IPS-15b (cell line): ENCODE measurements around the gene SLC29A3.

Experiments used
- H3K27me3 ChIP-seq: one replicate; pipeline ENCODE4 v1.6.1; 2013; ENCODE audit warnings: low read length; ENCODE audit not compliant: control insufficient read depth, insufficient read depth
- H3K36me3 ChIP-seq: one replicate; pipeline ENCODE4 v1.6.1; 2013; ENCODE audit warnings: low read length; ENCODE audit not compliant: control insufficient read depth, insufficient read depth
- H3K4me1 ChIP-seq: one replicate; pipeline ENCODE4 v1.6.1; 2013; ENCODE audit warnings: mild to moderate bottlenecking, low read length; ENCODE audit not compliant: control insufficient read depth, insufficient read depth
- H3K4me3 ChIP-seq: one replicate; pipeline ENCODE4 v1.5.1; 2013; ENCODE audit warnings: low read depth, low read length
- H3K9ac ChIP-seq: one replicate; pipeline ENCODE4 v1.6.1; 2013; ENCODE audit warnings: low read depth, mild to moderate bottlenecking, low read length
- H3K9me3 ChIP-seq: one replicate; pipeline ENCODE4 v1.6.1; 2013; ENCODE audit warnings: mild to moderate bottlenecking, low read length; ENCODE audit not compliant: control insufficient read depth, insufficient read depth

SLC29A3 gene

DNA sequence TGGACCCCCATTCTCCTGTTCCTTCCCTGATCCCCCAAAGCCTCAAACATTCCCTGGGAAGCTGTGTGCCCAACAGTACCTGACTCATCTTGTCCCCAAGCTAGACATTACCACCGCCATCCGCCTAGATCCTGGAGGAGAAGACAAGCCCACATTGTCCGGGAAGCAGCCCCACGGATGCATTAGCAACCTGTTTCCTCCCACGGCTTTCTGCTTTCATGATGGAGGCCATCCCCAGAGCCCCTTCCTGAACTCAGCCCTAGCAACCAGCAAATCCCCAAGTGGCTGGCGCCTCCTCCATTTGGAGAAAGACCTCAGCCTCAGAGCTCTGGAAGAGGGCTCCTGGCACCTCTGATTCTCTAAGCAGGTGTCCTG, 2.3 kb upstream of the SLC29A3 start:
- peaks cover 5% of the 10 kb centered on the region for H3K27me3 ChIP-seq
- H3K36me3 ChIP-seq, result no peaks in the 10 kb centered on the region
- no peak overlapping the region for H3K9ac ChIP-seq
- H3K9me3 ChIP-seq, result no peaks in the 10 kb centered on the region
- H3K4me1 ChIP-seq, result peaks cover 13% of the 10 kb centered on the region
- no peak overlapping the region for H3K4me3 ChIP-seq

DNA sequence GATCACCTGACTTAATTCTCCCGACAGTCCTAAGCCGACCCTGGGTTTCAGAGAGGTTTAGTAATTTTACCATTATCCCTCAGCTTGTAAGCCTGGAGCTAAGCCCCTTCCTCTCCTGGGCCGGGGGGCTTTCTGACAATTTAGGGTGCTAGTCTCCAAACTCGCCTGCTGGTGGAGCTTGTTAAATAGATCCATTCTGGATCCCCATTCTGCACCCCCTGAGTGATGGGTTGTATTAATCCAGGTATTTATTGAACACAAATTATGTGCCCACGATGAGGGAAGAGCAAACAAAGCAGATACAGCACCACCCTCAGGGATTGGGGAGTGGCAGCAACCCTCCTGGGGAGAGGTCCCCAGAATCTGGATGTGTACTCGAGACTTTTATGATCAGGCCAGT, 1.3 kb upstream of the SLC29A3 start:
- peaks cover 5% of the 10 kb centered on the region for H3K27me3 ChIP-seq
- H3K4me3 ChIP-seq, result no peak overlapping the region
- no peaks in the 10 kb centered on the region for H3K9me3 ChIP-seq
- H3K36me3 ChIP-seq, result no peaks in the 10 kb centered on the region
- H3K4me1 ChIP-seq, result peaks cover 13% of the 10 kb centered on the region
- H3K9ac ChIP-seq, result no peak overlapping the region

DNA sequence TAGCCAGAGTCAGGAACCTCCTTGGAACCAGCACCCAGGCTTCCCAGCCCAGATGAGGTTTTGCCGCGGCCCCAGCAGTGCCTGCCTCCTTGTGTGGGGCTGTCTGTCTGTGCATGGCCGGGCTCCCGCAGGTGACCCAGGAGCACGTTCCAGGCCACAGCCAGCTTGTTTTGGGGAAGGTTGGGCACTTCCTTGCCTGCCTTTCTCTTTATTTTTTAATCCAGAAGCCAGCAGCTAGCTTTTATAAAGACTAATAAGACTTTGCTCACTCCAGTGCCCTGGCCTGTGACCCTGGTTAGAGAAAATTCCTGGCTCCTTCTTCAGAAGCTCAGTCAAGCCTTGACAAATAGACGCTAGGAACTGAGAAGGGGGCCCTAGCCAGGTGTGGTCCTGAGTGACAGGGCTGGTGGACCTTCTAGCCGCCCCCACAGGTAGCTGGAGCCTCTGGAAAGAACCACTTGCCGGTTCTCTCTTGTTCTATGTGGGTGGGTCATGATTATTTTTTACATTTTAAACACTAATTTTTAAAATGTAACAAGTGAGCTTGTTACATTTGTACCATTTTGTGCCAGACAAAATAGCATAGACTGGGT, 837 bp downstream of the SLC29A3 start:
- peak overlapping the region; percentile 60 for H3K9ac ChIP-seq
- peak overlapping the region; percentile 87 for H3K4me3 ChIP-seq
- peaks cover 5% of the 10 kb centered on the region for H3K36me3 ChIP-seq
- H3K9me3 ChIP-seq, result no peaks in the 10 kb centered on the region
- H3K4me1 ChIP-seq, result peaks cover 11% of the 10 kb centered on the region
- H3K27me3 ChIP-seq, result no peaks in the 10 kb centered on the region

DNA sequence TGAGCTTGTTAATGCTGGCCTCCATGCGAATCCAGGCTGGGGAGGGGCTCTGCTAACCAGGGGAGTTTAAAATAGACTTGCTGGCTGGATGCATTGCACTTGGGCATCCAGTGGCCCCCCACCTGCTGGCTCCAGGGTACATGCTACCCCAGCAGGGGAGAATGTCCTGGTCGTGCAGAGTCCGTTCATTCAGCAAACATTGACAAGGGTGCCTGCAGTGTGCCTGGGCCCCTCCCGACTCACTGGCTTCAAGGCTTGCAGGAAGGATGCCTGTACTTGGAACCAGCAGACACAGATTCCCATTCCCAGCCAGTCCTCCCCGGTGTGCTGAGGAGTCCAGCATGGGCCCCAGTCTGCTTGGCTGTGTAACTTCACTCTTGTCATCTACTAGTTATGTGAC, 1.5 kb downstream of the SLC29A3 start:
- H3K4me3 ChIP-seq, result no peak overlapping the region
- no peak overlapping the region for H3K9ac ChIP-seq

DNA sequence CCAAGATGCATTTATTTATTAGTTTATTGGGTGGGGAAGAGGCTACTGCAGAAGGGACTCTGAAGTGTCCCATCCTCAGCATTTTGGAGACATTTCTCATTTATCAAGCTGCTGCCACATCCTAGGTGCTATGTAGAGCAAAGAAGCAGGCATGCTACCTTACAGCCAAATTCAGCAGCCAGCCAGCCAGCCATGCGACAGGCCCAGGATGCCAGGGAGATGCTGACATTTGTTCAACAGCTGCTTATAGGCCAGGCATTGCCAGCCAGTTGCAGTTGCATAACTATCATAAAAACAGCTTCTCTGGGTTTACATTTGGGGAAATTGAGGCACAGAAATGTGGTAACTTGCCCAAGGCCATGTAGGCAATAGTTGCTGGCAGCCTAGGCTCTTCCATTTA, 2.3 kb downstream of the SLC29A3 start:
- no peak overlapping the region for H3K4me3 ChIP-seq
- no peaks in the 10 kb centered on the region for H3K9me3 ChIP-seq
- H3K27me3 ChIP-seq, result no peaks in the 10 kb centered on the region
- H3K4me1 ChIP-seq, result peaks cover 10% of the 10 kb centered on the region
- H3K9ac ChIP-seq, result no peak overlapping the region
- H3K36me3 ChIP-seq, result peaks cover 6% of the 10 kb centered on the region

More for the DNA sequence above, 1.5 kb downstream of the SLC29A3 start:
- peaks cover 6% of the 10 kb centered on the region for H3K36me3 ChIP-seq
- peaks cover 10% of the 10 kb centered on the region for H3K4me1 ChIP-seq
- H3K27me3 ChIP-seq, result no peaks in the 10 kb centered on the region
- no peaks in the 10 kb centered on the region for H3K9me3 ChIP-seq

DNA sequence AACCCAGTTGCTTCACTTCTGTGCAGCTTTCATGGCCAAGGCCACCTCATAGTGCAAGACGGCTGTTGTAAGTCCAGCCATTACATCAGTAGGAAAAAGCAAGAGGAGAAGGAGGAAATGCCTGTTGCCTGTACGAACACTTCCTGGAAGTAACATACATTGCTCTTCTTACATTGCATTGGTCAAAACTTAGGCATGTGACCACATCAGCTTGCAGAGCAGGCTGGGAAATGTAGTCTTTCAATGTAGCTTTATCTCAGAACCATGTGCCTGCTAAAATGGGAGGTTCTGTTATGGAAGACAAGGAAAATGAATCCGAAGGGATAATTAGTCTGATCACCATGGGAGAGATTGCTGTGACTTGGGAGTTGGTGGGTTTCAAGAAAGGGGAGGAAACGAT, 4.3 kb downstream of the SLC29A3 start:
- H3K9me3 ChIP-seq, result no peaks in the 10 kb centered on the region
- no peaks in the 10 kb centered on the region for H3K27me3 ChIP-seq
- H3K4me1 ChIP-seq, result peaks cover 5% of the 10 kb centered on the region
- no peak overlapping the region for H3K4me3 ChIP-seq
- H3K9ac ChIP-seq, result no peak overlapping the region
- H3K36me3 ChIP-seq, result peaks cover 6% of the 10 kb centered on the region

DNA sequence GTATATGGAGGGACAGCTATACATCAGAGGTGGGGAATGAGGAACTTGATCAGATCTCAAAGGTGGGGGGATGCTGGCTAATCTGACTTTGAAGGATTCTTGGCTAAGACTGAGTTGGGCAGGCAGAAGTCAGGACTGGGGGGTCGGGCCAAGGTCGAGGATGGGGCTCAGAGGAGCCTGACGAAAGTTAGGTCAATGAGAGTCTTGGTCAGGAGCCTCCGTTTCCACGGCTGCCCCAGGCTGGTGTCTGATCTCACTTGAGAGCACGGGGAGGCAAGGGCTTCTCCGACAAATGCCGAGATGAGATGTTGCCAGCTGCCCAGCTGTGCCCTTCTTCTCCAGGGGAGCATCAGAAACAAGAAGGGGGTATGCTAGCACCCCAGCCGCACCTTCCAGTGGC, 5.7 kb downstream of the SLC29A3 start:
- peaks cover 3% of the 10 kb centered on the region for H3K4me1 ChIP-seq
- peaks cover 6% of the 10 kb centered on the region for H3K36me3 ChIP-seq
- no peaks in the 10 kb centered on the region for H3K9me3 ChIP-seq
- H3K9ac ChIP-seq, result no peak overlapping the region
- no peak overlapping the region for H3K4me3 ChIP-seq
- H3K27me3 ChIP-seq, result no peaks in the 10 kb centered on the region

DNA sequence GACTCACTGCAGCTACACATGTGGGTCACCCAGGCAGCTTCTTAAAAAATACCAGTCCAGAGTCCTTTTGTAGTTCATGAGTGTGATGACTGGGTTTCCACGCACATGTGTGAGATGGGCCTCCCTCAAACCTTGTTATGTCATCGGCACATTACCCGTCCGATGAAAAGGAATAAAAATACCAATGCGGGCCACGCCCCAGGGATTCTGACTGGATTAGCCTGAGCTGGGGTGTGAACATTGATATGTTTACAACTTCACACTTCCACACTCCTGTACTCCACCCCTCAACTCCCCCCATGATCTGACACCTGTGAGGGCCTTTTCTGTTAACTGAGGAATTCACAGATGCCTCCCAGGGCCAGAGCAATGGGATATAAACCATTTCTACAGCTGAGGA, 6.2 kb downstream of the SLC29A3 start:
- Histone ChIP-seq H3K27me3 (no peaks in the 10 kb centered on the region), H3K36me3 (peaks cover 6% of the 10 kb centered on the region), H3K9ac (no peak overlapping the region), H3K4me1 (peaks cover 1% of the 10 kb centered on the region), H3K4me3 (no peak overlapping the region), H3K9me3 (no peaks in the 10 kb centered on the region)

DNA sequence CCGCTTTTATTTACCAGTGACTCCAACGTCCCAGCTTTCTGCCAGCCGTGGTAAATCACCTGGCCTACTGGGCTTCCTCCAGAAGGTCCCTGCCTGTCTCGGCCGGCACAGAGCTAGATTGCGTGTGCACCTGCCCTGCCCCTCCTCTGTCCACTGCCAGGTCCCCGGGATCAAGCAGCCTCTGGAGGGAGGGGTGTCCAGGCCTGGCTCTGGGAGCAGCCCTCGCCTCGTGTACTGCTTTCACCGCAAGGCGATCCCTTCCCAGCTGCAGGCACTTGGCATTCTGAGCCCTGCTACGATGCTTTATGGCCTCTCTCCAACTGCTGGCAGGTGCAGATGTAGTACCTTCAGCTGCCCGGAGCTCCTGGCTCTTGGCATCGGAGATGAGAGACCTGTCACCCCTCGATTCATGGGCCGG, 7.4 kb downstream of the SLC29A3 start:
- H3K4me1 ChIP-seq, result no peaks in the 10 kb centered on the region
- no peak overlapping the region for H3K9ac ChIP-seq
- H3K4me3 ChIP-seq, result no peak overlapping the region
- H3K36me3 ChIP-seq, result peaks cover 6% of the 10 kb centered on the region
- no peaks in the 10 kb centered on the region for H3K9me3 ChIP-seq
- H3K27me3 ChIP-seq, result no peaks in the 10 kb centered on the region

DNA sequence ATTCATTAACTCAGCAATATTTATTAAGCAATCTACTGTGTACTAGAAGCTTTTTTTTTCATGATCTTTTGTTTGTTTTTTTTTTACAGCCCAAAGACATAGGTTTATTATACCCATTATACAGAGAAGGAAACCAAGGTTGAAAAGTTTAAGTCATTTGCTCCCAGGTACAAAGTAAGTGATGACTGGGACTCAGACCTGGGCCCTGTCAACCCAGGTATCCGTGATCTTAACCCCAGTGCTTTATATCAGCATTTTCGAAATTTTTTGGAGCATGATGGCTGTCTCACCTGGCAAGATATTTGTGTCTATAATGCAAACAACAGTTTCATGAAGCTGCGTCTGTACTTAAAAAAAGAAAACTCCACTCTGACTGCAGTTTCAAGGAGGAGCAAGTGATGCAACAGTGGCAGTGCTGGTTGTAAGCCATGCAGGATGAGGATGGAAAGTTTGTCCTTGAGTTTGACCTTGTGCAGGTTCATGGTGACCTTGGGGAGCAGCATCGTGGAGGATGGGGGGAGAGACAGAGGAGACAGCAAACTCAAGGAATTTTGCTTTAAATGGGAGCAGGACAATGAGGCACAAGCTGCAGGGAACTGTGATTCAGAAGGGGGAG, 11.8 kb downstream of the SLC29A3 start:
- Histone ChIP-seq H3K27me3 (no peaks in the 10 kb centered on the region), H3K9me3 (no peaks in the 10 kb centered on the region), H3K36me3 (no peaks in the 10 kb centered on the region), H3K9ac (no peak overlapping the region), H3K4me1 (no peaks in the 10 kb centered on the region), H3K4me3 (no peak overlapping the region)

DNA sequence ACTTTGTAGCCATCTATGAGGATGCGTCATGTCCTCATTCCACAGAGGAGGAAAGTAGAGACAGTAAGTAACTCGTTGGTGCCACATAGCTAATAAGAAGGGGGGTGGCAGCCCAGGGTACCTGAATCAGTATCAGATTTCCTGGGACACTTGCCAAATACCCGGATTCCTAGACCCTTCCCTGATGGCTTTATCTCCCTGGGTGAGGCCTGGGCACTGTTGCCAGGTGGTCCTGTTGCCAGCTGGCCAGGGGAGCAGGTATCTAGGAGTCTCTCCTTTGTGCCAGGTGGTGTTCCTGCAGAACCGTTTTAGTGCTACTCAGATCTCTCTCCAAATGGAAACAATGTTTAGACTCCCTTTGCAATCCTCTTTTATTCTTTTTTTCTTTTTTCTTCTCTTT, 12.7 kb downstream of the SLC29A3 start:
- Histone ChIP-seq H3K27me3 (no peaks in the 10 kb centered on the region), H3K9me3 (no peaks in the 10 kb centered on the region), H3K4me3 (no peak overlapping the region), H3K4me1 (no peaks in the 10 kb centered on the region), H3K9ac (no peak overlapping the region), H3K36me3 (no peaks in the 10 kb centered on the region)

DNA sequence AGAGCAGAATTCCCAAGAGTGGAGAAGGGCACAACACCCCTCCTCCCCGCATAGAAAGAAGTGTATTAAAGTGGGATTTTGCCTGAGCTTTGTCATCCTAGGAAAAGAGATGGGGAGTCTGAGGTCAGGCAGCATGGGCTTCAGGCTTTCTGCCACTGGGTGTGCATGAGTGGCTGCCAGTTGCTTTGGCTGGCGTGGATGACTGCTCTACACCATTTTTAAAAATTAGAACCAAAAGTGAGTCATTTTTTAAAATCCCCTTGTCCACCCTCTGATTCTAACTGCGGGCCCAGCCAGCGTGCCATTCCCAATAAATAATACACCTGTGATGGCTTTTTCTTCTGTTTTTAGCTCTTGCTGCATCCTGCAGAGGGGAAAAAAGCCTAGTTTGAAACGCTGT, 13.4 kb downstream of the SLC29A3 start:
- no peaks in the 10 kb centered on the region for H3K36me3 ChIP-seq
- no peaks in the 10 kb centered on the region for H3K9me3 ChIP-seq
- no peaks in the 10 kb centered on the region for H3K27me3 ChIP-seq
- H3K4me1 ChIP-seq, result peaks cover 7% of the 10 kb centered on the region
- H3K9ac ChIP-seq, result no peak overlapping the region
- no peak overlapping the region for H3K4me3 ChIP-seq
